ENCODE results near the gene BMP2.

BMP2 gene

DNA sequence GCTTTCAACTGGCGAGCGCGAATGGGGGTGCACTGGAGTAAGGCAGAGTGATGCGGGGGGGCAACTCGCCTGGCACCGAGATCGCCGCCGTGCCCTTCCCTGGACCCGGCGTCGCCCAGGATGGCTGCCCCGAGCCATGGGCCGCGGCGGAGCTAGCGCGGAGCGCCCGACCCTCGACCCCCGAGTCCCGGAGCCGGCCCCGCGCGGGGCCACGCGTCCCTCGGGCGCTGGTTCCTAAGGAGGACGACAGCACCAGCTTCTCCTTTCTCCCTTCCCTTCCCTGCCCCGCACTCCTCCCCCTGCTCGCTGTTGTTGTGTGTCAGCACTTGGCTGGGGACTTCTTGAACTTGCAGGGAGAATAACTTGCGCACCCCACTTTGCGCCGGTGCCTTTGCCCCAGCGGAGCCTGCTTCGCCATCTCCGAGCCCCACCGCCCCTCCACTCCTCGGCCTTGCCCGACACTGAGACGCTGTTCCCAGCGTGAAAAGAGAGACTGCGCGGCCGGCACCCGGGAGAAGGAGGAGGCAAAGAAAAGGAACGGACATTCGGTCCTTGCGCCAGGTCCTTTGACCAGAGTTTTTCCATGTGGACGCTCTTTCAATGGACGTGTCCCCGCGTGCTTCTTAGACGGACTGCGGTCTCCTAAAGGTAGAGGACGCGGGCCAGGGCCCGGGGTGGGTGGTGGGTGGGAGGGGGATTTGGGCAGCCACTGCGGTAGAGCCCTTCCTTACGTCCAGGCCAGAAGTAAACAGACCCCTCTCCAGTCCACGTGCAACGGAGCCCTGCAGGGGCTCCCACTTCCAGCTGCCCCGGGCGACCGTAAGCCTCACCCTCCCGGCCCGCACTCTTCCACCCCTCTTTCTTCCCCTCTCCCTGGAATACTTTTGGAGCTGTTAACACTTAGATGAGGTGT is 998 bp downstream of the BMP2 start:
- DNase-seq: no peak

DNA sequence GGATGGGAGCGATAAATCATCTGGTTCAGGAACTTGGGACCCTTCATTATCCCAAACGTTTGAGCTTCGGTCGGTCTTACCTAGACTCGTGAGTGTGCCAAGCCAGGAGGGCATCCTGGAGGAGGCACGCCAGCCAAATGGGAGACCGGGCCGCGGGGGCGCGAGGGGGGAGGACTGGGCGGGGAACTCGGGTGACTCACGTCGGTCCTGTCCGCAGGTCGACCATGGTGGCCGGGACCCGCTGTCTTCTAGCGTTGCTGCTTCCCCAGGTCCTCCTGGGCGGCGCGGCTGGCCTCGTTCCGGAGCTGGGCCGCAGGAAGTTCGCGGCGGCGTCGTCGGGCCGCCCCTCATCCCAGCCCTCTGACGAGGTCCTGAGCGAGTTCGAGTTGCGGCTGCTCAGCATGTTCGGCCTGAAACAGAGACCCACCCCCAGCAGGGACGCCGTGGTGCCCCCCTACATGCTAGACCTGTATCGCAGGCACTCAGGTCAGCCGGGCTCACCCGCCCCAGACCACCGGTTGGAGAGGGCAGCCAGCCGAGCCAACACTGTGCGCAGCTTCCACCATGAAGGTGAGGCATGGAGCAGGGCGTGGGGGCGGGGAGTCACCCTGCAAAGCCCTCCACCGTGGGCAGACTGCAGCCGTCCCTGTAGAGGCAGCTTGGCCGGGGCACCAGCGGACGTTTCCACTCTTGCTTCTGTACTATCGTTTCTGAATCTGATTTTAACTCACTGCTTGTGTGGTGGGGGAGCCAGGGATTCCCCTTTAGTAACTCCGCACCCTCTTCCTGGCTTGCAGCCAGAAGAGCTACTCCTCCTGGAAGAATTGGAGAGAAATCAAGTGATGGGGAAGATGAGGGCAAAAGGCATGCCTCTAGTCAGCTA is 2.7 kb downstream of the BMP2 start:
- DNase-seq: no peak

- no peak for DNase-seq
Observed at GRCh38 chr20:6770786-6771100, 3.3 kb downstream of the BMP2 start.

GRCh38 chr20:6780433-6781190 is 13.1 kb downstream of the BMP2 start:
- DNase-seq: no peak

GRCh38 chr20:6783752-6784151 is 16.3 kb downstream of the BMP2 start:
- no peak for DNase-seq

DNA sequence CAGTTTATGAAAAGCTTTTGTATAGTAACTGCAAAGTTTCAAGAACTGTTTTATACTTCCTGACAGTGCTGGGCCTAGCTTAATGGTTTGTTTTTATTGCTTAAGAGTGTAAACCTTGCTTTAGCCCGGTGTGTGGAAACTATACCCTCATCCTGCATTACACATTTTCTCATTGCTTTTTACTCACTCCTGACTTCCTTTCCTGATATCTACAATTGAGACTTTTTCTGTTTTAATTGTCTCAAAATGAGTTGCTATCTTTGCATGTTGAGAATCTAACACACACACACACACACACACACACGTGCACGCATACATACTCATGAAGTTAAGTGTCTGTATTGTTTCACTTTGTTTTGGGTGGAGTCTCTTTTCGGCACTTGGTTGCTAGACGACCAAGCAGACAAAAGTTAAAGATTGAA is 16.7 kb downstream of the BMP2 start:
- DNase-seq: no peak

DNA sequence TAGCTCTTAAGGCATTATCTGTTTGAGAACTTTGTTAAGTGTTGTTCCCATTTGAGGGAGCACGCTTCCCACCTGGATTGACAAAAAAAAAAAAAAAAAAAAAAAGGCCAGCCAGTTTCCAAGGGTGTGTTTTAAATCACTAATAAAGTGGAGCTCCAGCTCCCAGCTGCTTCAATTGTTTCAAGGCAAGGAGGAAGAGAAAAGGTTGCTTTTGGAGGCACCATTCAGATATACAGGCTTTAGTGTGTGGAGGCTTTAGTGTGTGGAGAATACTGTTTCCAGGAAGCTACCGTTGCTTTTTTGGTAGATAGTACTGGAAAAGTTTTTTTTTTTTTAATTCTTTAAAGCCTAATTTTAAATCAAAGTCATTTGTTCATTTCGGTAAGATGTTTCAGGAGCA is 17.3 kb downstream of the BMP2 start:
- no peak for DNase-seq

- no peak for DNase-seq
Observed at GRCh38 chr20:6786548-6786947, 19.1 kb downstream of the BMP2 start.

GRCh38 chr20:6792789-6793188 is 25.3 kb downstream of the BMP2 start:
- no peak for DNase-seq

DNA sequence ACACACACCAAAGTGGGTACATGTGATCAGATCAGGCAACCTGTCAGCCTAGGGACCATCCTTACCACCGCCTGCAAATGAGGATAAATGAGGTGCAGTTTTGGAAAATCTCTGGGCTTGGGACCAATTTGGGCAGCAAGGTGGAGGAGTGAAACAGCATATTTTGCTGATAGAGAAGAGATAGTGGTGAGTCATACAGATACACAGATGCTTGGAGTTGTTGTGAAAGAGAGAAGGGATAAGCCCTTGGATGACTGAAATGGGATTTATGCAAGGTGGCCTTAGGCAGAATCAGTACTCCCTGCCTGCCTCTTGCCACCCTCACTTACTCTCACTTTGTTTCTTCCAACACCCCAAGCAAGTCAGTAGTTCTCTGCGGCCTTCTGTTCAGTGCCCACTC is 34.7 kb downstream of the BMP2 start:
- no peak for DNase-seq

GRCh38 chr20:6806275-6806674 is 38.8 kb downstream of the BMP2 start:
- no peak for DNase-seq

- no peak for DNase-seq
Observed at GRCh38 chr20:6811262-6812035, 44.0 kb downstream of the BMP2 start.

DNA sequence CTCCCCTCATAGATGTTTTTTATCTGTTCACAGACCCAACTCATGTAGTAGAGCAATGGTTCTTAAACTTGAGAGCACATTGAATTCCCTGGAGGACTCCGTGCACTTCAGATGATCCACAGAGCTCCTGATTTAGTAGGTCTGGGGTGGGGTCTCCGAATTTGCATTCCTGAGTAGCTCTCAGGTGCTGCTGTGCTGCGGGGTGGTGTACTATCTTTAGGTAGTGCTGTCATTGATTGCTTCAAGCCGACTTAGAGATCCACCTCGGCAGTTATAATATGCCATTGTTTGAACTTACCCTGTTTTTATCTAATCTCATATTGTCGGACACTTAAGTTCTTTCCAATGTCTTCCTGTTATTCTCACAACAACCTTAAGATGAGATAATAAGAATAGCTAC is 45.0 kb downstream of the BMP2 start:
- DNase-seq: no peak

DNA sequence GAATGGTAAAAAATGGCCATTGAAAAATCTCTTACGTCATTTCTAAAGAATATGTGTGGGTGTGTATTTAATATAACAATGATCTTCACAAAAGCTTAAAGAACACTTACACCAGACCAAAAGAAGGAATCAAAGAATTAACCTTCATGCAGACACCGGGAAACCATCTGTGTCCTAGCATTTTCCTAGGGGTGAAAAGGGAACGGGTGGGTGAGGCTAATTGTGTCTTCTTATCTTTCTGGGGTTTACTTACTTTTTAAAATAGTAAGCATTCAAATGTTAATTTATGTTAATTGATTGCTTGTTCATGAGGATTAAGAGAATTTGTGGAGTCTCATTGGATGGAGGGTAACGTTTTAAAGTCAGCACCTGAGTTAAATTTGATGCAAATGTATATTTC is 47.5 kb downstream of the BMP2 start:
- no peak for DNase-seq

GRCh38 chr20:6818033-6818808 is 50.7 kb downstream of the BMP2 start:
- no peak for DNase-seq

- DNase-seq: no peak
Observed at GRCh38 chr20:6819599-6819998, 52.1 kb downstream of the BMP2 start.

DNA sequence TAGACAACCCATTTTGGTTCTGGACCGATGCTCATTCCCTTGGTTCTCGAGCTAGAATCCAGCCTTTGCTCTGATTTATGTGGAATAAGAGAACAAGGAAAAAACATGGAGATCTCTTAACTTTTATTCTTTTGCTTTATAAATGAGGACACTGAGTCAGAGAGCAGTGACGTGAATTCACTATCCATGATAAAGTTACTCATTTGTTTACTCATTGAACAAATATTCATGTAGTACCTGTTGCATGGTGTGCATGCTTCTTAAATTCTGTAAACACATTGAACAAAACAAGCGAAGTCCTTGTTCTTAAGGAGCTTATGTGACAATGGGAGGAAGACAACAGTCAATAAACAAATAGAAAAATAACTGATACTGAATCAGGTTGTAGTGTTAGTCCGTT is 56.9 kb downstream of the BMP2 start:
- DNase-seq: no peak

DNA sequence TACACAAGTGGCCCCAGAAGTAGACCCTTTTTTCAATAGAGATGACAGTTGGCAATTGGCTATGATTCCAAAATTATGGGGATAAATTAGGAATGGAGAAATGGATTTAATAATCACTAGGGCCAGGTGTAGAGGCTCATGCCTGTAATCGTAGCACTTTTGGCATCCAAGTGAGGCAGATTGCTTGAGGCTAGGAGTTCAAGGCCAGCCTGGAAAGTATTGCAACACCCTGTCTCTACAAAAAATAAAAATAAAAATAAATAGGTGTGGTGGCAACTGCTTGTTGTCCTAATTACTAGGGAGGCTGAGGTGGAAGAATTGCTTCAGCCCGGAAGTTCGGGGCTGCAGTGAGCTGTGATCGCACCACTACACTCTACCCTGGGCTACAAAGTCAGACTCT is 60.0 kb downstream of the BMP2 start:
- DNase-seq: no peak

GRCh38 chr20:6828794-6829423 is 61.4 kb downstream of the BMP2 start:
- peak; percentile 5 for DNase-seq

- DNase-seq: no peak
Observed at GRCh38 chr20:6829510-6830116, 62.1 kb downstream of the BMP2 start.

All from CD4-positive, alpha-beta T cell treated with Interleukin-12 subunit alpha and Interleukin-12 subunit beta, for 1 hour (primary cell).